AG04449 (cell line): ENCODE data around the gene SLFN5.
"Not testable (repeated sequence)": the region's sequence is repeated elsewhere in the genome, so short reads cannot be mapped to it uniquely, and the experiment has no call there.

Experiments used
- CTCF ChIA-PET: fragments of 350-600 bp; formaldehyde crosslinking; extraction: SDS; loops from one replicate; lab custom pipeline; 2021; ENCODE audit warnings: antibody characterized with exemption; lab: Yijun Ruan, JAX
- POLR2A ChIA-PET: fragments of 400-600, 350-600 bp; formaldehyde crosslinking; extraction: SDS; loops from one replicate; lab custom pipeline; 2020; ENCODE audit warnings: antibody characterized with exemption, inconsistent platforms; lab: Yijun Ruan, JAX
- DNase-seq: peaks from one replicate; pipeline ENCODE4 v3.0.0-alpha.2; 2010; ENCODE audit warnings: low read depth, low spot score
- H3K4me3 ChIP-seq: 2 replicates; pipeline ENCODE4 v1.5.1; 2011; ENCODE audit warnings: low read depth, mild to moderate bottlenecking, control low read depth, low read length
- TF ChIP-seq, protein P1 (sequence below): IDR thresholded peaks from one replicate; pipeline ENCODE4 v1.5.1; 2011; ENCODE audit warnings: mild to moderate bottlenecking, moderate library complexity, low read length, control low read depth, inconsistent platforms; ENCODE audit not compliant: insufficient read depth; ENCODE audit errors: missing control alignments

The SLFN5 gene

DNA sequence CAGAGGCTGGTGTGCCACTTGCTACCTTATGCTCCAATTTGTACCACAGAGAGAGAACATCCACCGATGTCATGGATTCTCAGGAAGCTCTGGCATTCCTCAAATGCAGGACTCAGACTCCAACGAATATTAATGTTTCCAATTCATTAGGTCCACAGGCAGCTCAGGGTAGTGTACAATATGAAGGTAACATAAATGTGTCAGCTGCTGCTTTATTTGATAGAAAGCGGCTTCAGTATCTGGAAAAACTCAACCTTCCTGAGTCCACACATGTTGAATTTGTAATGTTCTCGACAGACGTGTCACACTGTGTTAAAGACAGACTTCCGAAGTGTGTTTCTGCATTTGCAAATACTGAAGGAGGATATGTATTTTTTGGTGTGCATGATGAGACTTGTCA is 16.1 kb downstream of the SLFN5 start:
- H3K4me3 ChIP-seq, result no peak overlapping the region
- ChIA-PET CTCF (no interaction called here), POLR2A (no interaction called here)
- DNase-seq, result no peak
- TF ChIP-seq, protein P1, sequence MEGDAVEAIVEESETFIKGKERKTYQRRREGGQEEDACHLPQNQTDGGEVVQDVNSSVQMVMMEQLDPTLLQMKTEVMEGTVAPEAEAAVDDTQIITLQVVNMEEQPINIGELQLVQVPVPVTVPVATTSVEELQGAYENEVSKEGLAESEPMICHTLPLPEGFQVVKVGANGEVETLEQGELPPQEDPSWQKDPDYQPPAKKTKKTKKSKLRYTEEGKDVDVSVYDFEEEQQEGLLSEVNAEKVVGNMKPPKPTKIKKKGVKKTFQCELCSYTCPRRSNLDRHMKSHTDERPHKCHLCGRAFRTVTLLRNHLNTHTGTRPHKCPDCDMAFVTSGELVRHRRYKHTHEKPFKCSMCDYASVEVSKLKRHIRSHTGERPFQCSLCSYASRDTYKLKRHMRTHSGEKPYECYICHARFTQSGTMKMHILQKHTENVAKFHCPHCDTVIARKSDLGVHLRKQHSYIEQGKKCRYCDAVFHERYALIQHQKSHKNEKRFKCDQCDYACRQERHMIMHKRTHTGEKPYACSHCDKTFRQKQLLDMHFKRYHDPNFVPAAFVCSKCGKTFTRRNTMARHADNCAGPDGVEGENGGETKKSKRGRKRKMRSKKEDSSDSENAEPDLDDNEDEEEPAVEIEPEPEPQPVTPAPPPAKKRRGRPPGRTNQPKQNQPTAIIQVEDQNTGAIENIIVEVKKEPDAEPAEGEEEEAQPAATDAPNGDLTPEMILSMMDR, result no peak

DNA sequence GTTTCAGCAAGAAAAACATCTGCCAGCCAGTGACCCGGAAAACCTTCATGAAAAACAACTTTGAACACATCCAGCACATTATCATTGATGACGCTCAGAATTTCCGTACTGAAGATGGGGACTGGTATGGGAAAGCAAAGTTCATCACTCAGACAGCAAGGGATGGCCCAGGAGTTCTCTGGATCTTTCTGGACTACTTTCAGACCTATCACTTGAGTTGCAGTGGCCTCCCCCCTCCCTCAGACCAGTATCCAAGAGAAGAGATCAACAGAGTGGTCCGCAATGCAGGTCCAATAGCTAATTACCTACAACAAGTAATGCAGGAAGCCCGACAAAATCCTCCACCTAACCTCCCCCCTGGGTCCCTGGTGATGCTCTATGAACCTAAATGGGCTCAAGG is 22.2 kb downstream of the SLFN5 start:
- CTCF ChIA-PET, result interaction anchor here (2.1 kb wide), 1 partner anchor 269 kb away, joined by 6 read pairs; no protein-coding TSS in a partner anchor
- POLR2A ChIA-PET, result interaction anchor here (0.6 kb wide), 1 partner anchor 322 kb away, joined by 3 read pairs; the partner anchor contains the start of gene AP2B1
- TF ChIP-seq, protein P1, result no peak
- no peak for DNase-seq
- no peak overlapping the region for H3K4me3 ChIP-seq

DNA sequence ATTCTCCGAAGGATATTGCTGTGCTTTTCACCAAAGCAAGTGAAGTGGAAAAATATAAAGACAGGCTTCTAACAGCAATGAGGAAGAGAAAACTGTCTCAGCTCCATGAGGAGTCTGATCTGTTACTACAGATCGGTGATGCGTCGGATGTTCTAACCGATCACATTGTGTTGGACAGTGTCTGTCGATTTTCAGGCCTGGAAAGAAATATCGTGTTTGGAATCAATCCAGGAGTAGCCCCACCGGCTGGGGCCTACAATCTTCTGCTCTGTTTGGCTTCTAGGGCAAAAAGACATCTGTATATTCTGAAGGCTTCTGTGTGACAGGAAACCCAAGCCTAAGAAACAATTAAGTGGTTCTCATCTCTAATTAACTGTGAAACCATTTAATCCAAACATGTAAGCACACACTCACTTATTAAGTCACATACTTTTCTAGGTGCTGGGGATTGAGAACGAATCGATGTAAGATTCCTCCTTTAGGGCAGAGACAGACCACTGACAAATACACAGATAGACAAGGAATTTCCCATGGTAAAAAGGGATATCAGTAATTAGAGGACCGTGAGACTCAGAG is 22.8 kb downstream of the SLFN5 start:
- TF ChIP-seq, protein P1, result no peak
- H3K4me3 ChIP-seq, result no peak overlapping the region
- no peak for DNase-seq
- CTCF ChIA-PET, result interaction anchor here (1.2 kb wide), 1 partner anchor 48 kb away, joined by 4 read pairs; no protein-coding TSS in a partner anchor
- POLR2A ChIA-PET, result interaction anchor here (0.6 kb wide), 1 partner anchor 321 kb away, joined by 3 read pairs; the partner anchor contains the start of gene AP2B1

DNA sequence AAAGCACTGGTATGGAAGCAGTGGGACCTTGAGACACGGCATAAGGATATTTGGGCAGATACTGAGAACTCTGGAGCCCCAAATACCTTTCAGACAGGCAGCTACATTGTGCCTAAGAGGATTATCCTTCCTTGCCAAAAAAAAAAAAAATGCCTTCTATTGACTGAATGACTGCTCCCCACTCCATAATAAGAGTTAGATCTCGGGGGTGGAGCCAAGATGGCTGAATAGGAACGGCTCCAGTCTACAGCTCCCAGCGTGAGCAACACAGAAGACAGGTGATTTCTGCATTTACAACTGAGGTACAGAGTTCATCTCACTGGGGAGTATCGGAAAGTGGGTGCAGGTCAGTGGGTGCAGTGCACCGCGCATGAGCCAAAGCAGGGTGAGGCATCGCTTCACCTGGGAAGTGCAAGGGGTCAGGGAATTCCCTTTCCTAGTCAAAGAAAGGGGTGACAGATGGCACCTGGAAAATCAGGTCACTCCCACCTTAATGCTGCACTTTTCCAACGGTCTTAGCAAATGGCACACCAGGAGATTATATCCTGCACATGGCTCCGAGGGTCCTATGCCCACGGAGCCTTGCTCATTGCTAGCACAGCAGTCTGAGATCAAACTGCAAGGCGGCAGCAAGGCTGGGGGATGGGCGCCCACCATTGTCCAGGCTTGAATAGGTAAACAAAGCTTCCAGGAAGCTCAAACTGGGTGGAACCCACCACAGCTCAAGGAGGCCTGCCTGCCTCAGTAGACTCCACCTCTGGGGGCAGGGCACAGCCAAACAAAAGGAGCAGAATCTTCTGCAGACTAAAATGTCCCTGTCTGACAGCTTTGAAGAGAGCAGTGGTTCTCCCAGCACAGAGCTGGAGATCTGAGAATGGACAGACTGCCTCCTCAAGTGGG is 31.5 kb downstream of the SLFN5 start:
- CTCF ChIA-PET, H3K4me3 ChIP-seq, DNase-seq, POLR2A ChIA-PET: not testable (repeated sequence)

DNA sequence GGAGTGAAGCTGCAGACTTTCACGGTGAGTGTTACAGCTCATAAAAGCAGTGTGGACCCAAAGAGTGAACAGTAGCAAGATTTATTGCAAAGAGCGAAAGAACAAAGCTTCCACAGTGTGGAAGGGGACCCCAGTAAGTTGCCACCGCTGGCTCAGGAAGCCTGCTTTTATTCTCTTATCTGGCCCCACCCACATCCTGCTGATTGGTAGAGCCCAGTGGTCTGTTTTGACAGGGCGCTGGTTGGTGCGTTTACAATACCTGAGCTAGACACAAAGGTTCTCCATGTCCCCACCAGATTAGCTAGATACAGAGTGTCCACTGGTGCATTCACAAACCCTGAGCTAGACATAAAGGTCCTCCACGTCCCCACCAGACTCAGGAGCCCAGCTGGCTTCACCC is 35.6 kb downstream of the SLFN5 start:
- POLR2A ChIA-PET, DNase-seq: not testable (repeated sequence)
- CTCF ChIA-PET, result interaction anchor here (0.6 kb wide), 1 partner anchor 258 kb away, joined by 3 read pairs; no protein-coding TSS in a partner anchor

DNA sequence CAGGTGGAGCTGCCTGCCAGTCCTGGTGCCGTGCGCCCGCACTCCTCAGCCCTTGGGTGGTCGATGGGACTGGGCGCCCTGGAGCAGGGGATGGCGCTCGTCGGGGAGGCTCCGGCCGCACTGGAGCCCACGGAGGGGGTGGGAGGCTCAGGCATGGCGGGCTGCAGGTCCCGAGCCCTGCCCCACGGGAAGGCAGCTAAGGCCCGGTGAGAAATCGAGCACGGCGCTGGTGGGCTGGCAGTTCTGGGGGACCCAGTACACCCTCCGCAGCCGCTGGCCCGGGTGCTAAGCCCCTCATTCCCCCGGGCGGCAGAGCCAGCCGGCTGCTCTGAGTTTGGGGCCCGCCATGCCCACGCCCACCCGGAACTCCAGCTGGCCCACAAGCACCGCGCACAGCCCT is 36.0 kb downstream of the SLFN5 start:
- CTCF ChIA-PET, DNase-seq, H3K4me3 ChIP-seq, POLR2A ChIA-PET: not testable (repeated sequence)

More for the DNA sequence above, 35.6 kb downstream of the SLFN5 start:
- H3K4me3 ChIP-seq, result not testable (repeated sequence)

DNA sequence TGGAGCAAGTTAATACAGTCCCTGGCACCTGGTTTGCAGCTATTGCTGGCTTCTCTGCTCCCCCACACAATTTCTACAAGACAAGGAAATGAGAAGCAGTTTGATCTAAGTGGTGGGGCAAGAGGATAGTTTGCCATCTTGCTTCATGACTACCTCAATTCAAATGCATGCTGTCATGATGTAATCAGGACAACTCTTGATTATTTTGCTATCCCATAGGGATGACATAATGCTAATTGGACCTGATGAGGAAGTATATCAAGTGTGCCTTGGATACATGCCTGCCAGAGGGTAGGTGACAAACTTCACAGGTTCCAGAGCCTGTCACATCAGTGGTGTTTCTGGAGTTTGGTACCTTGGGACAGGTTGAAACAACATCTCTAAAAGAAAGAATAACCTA is 40.9 kb downstream of the SLFN5 start:
- TF ChIP-seq, protein P1, result no peak
- no peak overlapping the region for H3K4me3 ChIP-seq
- CTCF ChIA-PET, result interaction anchor here (1.6 kb wide), 2 partner anchors 30 to 254 kb away, joined by 6 to 7 read pairs; partner anchors contain the start of gene SLFN12L
- DNase-seq, result no peak
- POLR2A ChIA-PET, result no interaction called here
